ENCODE results near the gene ELFN2.

Gene ELFN2

GRCh38 chr22:37413546-37413945 lies 13.7 kb downstream of the ELFN2 start:
- in situ Hi-C loops (cut with HindIII; ENCODE audit: low sequenced_read_pairs): no loop called here
- H3K4me3 ChIP-seq (ENCODE audit: low read depth, low read length): no peak overlapping the region
- no peak for TF ChIP-seq CTCF (IDR thresholded peaks at IDR 0.05; ENCODE audit: low read depth, low read length, missing control alignments)
- DNase-seq (ENCODE audit: low read depth): no peak

- in situ Hi-C loops (cut with HindIII; ENCODE audit: low sequenced_read_pairs): no loop called here
- H3K4me3 ChIP-seq (ENCODE audit: low read depth, low read length): no peak overlapping the region
- no peak for TF ChIP-seq CTCF (IDR thresholded peaks at IDR 0.05; ENCODE audit: low read depth, low read length, missing control alignments)
- no peak for DNase-seq (ENCODE audit: low read depth)
These were observed 14.6 kb downstream of the ELFN2 start for GRCh38 chr22:37412495-37413250.

- H3K4me3 ChIP-seq (ENCODE audit: low read depth, low read length): no peak overlapping the region
- no peak for TF ChIP-seq CTCF (IDR thresholded peaks at IDR 0.05; ENCODE audit: low read depth, low read length, missing control alignments)
- in situ Hi-C loops (cut with HindIII; ENCODE audit: low sequenced_read_pairs): no loop called here
- DNase-seq (ENCODE audit: low read depth): no peak
These were observed 15.6 kb downstream of the ELFN2 start for GRCh38 chr22:37411655-37412054.

- no peak for TF ChIP-seq CTCF (IDR thresholded peaks at IDR 0.05; ENCODE audit: low read depth, low read length, missing control alignments)
- no peak overlapping the region for H3K4me3 ChIP-seq (ENCODE audit: low read depth, low read length)
- no peak for DNase-seq (ENCODE audit: low read depth)
- in situ Hi-C loops (cut with HindIII; ENCODE audit: low sequenced_read_pairs): no loop called here
These were observed 16.9 kb downstream of the ELFN2 start for GRCh38 chr22:37410174-37411055.

GRCh38 chr22:37409459-37410050 lies 17.7 kb downstream of the ELFN2 start:
- no peak overlapping the region for H3K4me3 ChIP-seq (ENCODE audit: low read depth, low read length)
- in situ Hi-C loops (cut with HindIII; ENCODE audit: low sequenced_read_pairs): no loop called here
- no peak for TF ChIP-seq CTCF (IDR thresholded peaks at IDR 0.05; ENCODE audit: low read depth, low read length, missing control alignments)
- no peak for DNase-seq (ENCODE audit: low read depth)

GRCh38 chr22:37409031-37409430 lies 18.2 kb downstream of the ELFN2 start:
- no peak overlapping the region for H3K4me3 ChIP-seq (ENCODE audit: low read depth, low read length)
- no peak for DNase-seq (ENCODE audit: low read depth)
- no peak for TF ChIP-seq CTCF (IDR thresholded peaks at IDR 0.05; ENCODE audit: low read depth, low read length, missing control alignments)
- in situ Hi-C loops (cut with HindIII; ENCODE audit: low sequenced_read_pairs): no loop called here

All from astrocyte of the cerebellum (primary cell).